Raji (cell line): ENCODE data around the gene MAD1L1.

ENCODE experiments used
- POLR2A ChIP-seq: IDR thresholded peaks from 2 replicates; pipeline ENCODE4 v1.6.1; 2011; ENCODE audit warnings: low read depth, low read length, control low read depth; ENCODE audit not compliant: insufficient read depth

The MAD1L1 gene

GRCh38 chr7:2110610-2111396 is 121.9 kb downstream of the MAD1L1 start:
- TF ChIP-seq POLR2A = no peak

- no peak for TF ChIP-seq POLR2A
Measured at GRCh38 chr7:2109936-2110609, 122.7 kb downstream of the MAD1L1 start.

- TF ChIP-seq POLR2A = no peak
Measured at GRCh38 chr7:2109251-2109872, 123.4 kb downstream of the MAD1L1 start.

- TF ChIP-seq POLR2A = no peak
Measured at GRCh38 chr7:2108501-2109250, 124.1 kb downstream of the MAD1L1 start.

GRCh38 chr7:2108071-2108455 is 124.7 kb downstream of the MAD1L1 start:
- TF ChIP-seq POLR2A = no peak

GRCh38 chr7:2107386-2108070 is 125.2 kb downstream of the MAD1L1 start:
- no peak for TF ChIP-seq POLR2A

- TF ChIP-seq POLR2A = no peak
Measured at GRCh38 chr7:2106924-2107323, 125.8 kb downstream of the MAD1L1 start.

GRCh38 chr7:2106440-2106839 is 126.3 kb downstream of the MAD1L1 start:
- TF ChIP-seq POLR2A = no peak

GRCh38 chr7:2105917-2106316 is 126.8 kb downstream of the MAD1L1 start:
- no peak for TF ChIP-seq POLR2A

GRCh38 chr7:2105280-2105679 is 127.5 kb downstream of the MAD1L1 start:
- TF ChIP-seq POLR2A = no peak

GRCh38 chr7:2104716-2105115 is 128.0 kb downstream of the MAD1L1 start:
- no peak for TF ChIP-seq POLR2A

- no peak for TF ChIP-seq POLR2A
Measured at GRCh38 chr7:2104107-2104710, 128.5 kb downstream of the MAD1L1 start.

- no peak for TF ChIP-seq POLR2A
Measured at GRCh38 chr7:2103071-2103898, 129.5 kb downstream of the MAD1L1 start.

- no peak for TF ChIP-seq POLR2A
Measured at GRCh38 chr7:2102375-2102723, 130.4 kb downstream of the MAD1L1 start.
